ENCODE measurements around the gene NSUN2.

DNA sequence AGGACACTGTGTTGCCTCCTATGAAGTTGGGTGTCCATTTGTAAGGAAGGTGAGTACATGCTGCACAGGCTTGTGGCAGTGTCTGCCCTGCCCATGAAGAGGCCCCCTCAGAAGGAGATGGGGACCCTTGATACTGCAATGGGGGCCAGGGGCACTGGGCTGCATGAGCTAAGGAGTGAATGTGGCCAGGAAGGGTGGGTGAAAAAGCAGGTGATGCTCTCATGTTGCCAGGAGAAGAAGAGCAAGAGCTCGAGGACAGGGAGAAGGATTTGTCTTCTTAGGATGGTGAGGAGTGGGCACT lies 76.1 kb downstream of the NSUN2 start:
- TF ChIP-seq, protein P1, sequence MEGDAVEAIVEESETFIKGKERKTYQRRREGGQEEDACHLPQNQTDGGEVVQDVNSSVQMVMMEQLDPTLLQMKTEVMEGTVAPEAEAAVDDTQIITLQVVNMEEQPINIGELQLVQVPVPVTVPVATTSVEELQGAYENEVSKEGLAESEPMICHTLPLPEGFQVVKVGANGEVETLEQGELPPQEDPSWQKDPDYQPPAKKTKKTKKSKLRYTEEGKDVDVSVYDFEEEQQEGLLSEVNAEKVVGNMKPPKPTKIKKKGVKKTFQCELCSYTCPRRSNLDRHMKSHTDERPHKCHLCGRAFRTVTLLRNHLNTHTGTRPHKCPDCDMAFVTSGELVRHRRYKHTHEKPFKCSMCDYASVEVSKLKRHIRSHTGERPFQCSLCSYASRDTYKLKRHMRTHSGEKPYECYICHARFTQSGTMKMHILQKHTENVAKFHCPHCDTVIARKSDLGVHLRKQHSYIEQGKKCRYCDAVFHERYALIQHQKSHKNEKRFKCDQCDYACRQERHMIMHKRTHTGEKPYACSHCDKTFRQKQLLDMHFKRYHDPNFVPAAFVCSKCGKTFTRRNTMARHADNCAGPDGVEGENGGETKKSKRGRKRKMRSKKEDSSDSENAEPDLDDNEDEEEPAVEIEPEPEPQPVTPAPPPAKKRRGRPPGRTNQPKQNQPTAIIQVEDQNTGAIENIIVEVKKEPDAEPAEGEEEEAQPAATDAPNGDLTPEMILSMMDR (IDR thresholded peaks at IDR 0.05; ENCODE audit: low read depth, low read length, poor library complexity, severe bottlenecking), result no peak
- TF ChIP-seq EZH2phosphoT487 (IDR thresholded peaks at IDR 0.05; ENCODE audit: borderline replicate concordance, low read length), result no peak

Data from DOHH2 (cell line).